HG02623 (cell line): ENCODE results near the gene RHBDL1.

ENCODE experiments used
- ATAC-seq: cut with Tn5 transposase; IDR thresholded peaks from one replicate; pipeline ENCODE4 v1.9.1; 2021; ENCODE audit warnings: moderate library complexity; ENCODE audit not compliant: unreplicated experiment

RHBDL1 gene

DNA sequence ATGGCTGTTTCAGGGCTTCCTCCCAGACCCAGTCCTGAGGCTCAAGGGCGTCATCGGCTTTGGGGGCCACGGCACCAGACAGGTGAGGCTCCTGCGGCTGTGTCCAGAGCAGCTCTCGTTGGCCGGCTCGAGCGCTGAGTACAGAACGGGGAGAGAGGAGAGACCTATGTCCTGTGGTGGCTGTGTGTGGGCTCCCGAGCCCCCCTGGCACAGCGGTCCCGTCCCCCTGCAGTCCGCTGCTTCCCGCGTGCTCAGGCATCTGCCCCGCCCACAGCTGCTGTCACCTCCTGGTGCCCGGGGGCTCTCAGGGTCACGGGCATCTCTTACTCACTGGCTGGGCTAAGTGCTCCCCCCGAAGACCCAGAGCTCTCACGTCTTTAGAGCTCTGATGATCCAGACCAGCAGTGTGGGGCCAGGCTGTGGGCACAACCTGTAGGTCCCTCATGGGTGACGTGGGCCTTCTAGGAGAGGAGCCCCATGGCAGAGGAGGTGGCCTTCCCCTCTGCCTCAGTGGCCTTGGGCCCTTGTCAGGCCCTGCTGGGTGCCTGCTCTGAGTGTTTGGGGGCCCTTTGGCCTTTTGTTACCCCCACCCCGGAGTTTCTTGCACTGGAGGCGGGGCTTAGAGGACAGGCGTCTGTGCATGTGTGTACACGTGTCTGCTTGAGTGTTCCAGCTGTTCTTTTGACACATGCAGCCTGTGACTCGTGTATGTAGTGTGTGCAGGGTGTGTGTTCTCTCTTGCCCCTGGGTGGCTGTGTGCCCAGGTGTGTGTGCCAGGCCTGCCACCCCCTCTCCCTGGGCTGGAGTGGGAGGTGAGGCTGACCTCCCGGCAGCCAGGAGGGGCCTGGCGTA, 22.8 kb upstream of the RHBDL1 start:
- ATAC-seq, result no peak

DNA sequence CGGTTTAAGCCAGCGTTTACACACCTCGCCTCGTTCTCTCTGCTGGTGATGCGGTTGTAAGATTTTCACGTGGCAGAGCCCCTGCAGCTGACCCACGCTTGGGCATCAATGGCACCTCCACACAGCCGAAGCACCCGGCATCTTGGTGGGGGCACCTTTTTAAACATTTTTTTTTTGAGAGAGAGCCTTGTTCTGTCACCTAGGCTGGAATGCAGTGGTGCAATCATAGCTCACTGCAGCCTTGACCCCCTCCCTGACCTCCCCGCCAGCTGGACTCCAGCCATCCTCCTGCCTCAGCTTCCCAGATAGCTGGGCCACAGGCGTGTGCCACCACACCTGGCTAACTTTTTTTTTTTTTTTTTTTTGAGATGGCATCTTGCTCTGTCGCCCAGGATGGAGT, 21.4 kb upstream of the RHBDL1 start:
- ATAC-seq, result no peak

DNA sequence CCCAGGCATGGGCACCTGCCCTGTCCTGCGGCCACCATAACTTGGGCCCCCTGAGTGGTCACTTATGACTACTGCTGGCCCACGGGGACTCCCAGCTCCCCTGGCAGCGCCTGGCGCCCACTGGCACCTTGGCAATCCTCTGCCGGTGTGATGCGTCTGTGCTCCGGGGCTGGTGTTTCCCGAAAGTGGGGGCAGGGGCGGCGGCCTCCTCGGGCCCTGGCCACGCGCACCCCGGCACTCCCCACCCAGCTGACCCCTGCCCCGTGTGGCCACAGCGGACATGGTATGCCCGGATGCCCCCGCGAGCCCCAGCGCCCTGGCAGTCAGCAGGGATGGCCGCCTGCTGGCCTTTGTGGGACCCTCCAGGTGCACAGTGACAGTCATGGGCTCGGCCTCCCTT, 18.0 kb upstream of the RHBDL1 start:
- ATAC-seq, result no peak

DNA sequence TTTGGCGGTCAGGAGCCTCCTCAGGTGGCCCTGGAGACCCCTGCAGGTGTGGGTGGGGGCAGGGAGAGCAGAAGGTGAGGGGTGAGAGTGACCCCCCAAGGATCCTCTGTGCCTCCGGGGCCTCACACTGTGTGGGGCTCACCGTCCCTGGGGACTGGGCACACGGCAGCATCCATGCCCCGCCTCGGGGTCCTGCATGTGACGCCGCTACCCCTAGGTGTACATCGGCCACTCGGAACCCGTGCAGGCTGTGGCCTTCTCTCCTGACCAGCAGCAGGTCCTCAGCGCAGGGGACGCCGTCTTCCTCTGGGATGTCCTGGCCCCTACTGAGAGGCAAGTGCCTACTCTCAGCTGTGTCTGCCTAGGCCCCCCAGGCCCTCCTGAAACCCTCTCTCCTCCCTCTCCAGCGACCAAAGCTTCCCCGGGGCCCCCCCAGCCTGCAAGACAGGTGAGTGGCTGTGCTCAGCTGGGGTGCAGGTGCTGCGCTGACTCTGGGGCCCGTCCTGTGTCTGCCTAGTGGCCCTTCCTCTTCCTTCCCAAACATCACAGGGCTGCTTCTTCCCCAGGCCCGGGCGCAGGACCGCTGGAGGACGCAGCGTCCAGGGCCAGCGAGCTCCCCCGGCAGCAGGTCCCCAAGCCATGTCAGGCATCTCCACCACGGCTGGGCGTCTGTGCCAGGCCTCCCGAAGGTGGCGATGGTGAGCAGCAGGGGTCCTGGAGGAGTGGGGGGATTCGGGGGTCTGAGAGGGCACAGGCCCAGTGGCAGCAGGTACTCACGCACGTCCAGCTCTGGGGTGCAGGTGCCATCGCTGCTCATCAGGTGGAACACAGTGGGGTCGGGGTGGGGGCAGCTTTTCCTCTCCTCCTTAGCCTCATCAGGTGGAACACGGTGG, 16.5 kb upstream of the RHBDL1 start:
- no peak for ATAC-seq

DNA sequence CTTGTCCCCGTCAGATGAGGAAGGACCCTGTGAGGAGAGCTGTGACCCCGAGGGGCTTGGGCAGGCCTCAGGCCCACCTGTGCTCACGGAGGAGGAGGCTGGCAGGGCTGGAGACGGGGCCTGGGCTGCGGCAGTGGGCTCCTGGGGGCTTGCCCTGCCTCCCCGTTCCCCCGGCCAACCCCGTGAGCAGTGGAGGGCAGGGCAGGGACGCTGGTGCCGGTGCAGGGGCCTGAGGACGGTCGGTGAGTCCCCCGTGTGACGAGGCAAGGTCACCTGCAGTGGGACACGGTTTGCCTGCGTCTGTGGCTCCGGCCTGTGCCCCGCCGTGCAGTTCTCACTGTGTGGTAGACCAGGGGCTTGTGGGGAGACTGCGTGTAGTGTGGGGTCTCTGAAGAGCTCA, 15.9 kb upstream of the RHBDL1 start:
- ATAC-seq, result no peak

DNA sequence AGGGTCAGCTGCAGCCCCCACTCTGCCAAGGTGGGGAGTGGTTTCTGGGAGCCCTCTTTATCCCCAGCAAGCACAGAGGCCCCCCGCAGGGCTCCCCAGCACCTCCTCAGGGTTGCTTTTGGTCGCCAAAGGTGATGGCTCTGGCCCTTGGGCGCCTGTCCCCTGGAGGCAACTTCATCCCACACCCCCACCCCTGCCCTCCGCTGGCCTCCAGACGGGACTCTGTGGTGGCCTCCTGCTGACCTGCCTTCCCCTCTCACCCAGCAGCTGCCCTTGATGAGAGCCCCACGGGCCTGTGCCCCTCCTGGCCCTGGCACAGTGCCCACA, 15.4 kb upstream of the RHBDL1 start:
- ATAC-seq, result no peak

DNA sequence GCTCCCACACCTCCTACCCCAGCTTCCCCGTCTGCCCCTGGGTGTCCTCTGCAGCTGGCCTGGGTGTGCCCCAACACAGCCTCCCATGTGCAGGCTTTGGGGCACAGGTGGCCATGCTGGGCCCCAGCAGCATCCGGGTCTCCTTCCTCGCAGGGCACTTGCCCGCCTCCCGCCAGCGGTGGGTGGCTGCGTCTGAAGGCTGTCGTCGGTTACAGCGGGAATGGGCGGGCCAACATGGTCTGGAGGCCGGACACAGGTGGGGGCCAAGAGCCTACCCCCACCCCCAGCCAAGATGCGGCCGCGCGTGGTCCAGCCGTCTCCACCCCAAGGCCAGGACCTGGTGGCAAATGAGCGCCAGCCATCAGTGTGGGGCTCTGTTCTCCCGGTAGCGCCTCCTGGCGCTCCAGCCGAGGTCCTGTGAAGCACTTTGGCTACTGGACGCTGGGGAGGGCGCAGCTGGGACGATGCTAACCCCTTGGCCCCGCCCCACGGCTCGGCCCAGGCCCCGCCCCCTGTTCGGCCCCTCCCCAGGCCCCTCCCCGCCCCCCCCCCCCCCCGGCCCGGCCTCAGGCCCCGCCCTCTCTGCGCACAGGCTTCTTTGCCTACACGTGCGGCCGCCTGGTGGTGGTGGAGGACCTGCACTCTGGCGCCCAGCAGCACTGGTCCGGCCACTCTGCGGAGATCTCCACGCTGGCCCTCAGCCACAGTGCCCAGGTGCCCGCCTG, 14.8 kb upstream of the RHBDL1 start:
- ATAC-seq, result no peak

DNA sequence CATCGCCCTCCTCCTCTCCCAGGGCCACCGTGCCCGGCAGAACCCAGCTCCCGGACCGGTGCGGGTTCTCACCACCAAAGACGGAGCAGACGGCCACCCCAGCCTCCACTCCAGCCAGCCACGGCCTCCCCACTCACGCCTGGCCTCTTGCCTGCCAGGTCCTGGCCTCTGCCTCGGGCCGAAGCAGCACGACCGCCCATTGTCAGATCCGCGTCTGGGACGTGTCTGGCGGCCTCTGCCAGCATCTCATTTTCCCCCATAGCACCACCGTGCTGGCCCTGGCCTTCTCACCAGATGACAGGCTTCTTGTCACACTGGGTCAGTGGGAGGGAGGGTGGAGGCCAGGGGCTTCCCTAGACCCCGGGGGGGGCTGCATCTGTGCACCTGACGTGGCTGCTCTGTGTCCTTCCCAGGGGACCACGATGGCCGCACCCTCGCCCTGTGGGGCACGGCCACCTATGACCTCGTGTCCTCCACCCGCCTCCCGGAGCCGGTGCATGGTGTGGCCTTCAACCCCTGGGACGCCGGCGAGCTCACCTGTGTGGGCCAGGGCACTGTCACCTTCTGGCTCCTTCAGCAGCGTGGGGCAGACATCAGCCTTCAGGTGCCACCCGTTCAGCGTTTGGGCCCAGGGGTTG, 14.2 kb upstream of the RHBDL1 start:
- ATAC-seq, result no peak

DNA sequence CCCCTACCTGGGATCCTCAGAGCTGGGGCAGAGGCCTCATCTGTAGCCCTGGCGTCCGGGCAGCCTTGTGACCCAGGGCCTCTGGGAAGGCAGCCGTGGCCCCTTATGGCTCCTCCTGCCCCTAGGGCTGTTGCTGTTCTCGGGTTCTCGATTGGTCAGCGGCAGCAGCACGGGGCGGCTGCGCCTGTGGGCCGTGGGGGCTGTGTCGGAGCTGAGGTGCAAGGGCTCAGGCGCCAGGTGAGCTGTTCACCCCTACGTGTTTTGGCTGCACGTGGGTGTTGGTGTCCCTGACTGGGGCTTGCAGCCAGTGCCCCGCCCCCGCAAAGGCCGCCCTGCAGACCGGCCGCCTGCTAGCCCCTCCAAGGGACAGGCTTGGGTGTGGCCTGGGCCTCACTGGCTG, 13.4 kb upstream of the RHBDL1 start:
- ATAC-seq, result no peak

DNA sequence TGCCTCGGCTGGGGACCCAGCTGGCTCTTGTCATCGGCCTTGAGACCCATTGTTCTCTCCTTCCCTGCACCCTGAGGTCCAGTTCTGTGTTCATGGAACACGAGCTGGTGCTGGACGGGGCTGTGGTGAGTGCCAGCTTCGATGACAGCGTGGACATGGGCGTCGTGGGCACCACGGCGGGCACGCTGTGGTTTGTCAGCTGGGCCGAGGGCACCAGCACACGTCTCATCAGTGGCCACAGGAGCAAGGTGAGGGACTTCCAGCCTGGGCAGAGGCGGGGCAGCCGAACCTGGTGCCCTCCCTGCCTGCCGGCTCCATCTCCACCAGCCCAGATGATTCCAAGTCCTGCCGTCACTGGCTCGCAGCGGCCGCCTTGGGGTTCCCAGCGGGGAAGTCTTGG, 12.9 kb upstream of the RHBDL1 start:
- no peak for ATAC-seq

DNA sequence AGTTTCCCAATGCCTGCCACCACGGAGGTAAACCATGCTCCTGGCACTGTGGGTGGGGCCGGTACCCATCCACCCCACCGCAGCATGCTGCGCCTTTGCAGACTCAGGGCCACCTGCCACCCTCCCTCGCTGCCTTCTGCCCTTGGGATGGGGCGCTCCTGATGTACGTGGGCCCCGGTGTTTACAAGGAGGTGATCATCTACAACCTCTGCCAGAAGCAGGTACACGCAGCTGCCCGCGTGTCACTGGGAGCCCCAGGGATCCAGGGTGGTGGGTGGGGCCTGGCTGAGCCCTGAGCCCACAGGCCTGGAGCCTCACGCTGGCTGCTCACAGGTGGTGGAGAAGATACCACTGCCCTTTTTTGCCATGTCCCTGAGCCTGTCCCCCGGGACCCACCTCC, 8.9 kb upstream of the RHBDL1 start:
- no peak for ATAC-seq

DNA sequence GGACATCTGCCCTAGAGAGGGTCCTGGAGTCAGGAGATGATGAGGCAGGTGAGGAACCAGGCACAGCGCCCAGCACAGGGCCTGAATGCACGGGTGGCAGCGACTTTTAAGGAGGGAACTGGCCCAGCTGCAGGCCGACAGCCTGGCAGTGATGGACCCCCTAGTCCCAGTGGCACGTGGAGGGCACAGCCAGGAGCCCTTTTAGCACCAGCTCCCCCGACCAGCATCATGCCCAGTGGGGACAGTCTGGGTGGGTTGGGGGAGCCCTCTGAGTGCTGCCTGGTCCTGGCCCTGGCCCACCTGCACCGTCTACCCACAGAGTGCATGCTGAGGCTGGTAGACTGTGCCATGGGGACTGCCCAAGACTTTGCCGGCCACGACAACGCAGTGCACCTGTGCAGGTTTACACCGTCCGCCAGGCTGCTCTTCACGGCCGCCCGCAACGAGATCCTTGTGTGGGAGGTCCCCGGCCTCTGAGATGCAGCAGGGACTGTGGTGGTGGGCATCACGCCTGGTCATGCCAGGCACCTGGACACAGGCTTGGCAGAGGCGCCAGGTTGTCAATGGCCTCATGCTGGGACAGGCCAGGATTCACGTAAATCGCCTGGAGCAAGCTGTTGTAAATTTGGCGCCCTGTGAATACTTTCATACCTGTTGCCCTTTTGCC, 8.2 kb upstream of the RHBDL1 start:
- no peak for ATAC-seq

DNA sequence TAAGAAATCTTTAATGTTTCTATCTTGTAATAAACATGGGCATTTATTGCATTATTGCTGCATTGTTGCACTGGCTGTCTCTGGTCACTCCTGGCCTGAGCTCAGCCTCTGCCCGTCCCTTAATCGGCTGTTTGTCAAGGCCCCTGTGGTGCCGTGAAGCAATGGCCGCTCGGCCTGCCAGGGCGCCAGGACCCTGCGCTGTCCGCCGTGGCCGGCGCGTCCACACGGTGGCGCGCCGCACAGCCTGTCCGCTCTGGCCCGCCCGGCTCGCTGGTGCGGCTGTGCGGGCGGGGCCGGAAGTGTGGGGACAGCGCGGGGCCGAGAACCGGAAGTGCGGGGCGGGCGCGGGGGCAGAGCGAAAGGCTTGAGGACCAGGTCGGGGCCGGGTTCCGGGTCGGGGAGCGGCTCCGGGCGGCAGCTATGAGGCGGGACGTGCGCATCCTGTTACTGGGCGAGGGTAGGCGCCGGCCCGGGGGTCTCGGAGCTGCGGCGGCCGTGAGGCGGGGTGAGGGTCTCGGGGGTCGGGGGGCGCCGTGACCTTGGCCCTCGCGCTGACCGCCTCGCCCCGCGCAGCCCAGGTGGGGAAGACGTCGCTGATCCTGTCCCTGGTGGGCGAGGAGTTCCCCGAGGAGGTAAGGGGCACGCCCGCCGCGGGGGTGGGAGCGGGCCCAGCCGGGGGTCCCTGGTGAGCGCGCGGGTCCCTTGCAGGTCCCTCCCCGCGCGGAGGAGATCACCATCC, 7.5 kb upstream of the RHBDL1 start, which contains the start of gene RHOT2:
TSS of gene RHOT2 (plus strand) at position 353 of the 739 bp plus-strand sequence. CDS start at position 421, 68 bp downstream.
- peak; percentile 75 for ATAC-seq

DNA sequence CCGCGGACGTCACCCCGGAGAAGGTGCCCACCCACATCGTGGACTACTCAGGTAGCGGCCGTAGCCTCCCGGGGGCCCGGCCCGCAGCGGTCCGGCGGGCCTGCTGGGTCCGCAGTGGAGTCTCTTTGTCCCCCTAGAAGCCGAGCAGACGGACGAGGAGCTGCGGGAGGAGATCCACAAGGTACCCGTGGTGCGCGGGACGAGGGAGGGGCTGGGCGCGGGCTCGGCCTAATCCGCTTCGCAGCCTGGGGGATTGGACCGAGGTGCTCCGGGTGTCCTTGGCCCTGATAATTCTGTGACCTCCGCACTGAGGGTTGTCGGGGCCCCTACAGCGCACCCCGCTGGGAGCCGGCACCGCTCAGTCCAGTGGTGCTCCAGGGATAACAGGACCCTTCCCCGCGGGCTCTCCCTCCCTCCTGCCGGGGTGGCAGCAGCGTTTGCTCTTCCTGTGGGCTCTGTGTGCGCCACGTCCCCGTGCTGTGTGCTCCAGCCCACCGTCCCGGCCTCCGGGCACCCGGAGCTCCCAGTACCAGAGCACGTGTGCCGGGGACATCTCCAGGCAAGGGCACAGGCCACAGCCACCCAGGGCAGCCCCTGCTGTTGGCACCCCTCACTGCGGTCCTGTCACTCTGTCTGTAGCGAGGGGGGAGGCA, 6.8 kb upstream of the RHBDL1 start:
- peak; percentile 10 for ATAC-seq

DNA sequence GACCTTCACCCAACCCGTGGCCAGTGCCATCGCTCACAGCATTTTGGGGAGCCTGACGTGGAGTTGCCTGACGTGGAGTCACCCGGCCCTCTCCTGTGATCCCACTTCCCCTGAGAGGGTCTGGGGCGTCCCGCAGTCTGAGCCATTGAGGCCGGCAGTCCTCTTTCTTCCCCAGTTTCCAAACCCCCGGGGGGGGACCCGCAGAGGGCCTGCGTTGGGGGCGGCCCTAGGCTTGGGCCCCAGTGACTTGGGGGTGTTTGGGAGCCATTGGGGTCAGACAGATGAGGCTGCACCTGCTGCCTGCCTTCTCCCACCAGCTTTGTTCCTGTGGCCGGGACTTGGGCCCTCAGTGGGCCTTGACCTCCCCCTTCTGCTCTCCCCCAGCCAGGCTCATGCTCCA, 5.8 kb upstream of the RHBDL1 start:
- ATAC-seq, result no peak

DNA sequence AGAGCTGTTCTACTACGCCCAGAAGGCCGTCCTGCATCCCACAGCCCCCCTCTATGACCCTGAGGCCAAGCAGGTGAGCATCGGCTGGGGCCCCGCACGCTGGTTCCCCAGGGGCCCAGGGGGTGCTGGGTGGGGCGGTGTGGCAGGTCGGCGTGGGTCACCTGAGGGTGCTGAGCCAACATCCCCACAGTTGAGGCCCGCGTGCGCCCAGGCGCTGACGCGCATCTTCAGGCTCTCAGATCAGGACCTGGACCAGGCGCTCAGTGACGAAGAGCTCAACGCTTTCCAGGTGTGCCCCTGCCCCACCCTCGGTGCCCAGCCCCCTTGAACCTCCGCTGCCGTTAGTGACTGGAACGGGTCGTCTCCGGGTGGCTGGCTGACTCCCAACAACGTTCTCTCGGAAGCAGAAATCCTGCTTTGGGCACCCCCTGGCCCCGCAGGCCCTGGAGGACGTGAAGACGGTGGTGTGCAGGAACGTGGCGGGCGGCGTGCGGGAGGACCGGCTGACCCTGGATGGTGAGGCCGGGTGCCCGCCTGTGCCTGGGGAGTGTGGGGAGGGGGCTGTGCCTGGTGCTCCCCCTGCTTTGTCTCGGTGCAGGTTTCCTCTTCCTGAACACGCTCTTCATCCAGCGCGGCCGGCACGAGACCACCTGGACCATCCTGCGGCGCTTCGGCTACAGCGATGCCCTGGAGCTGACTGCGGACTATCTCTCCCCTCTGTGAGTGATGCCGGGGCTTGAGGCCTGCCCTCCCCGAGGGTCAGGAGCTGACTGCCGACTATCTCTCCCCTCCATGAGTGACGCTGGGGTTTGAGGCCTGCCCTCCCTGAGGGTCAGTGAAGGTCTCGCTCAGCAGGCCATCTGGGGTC, 4.8 kb upstream of the RHBDL1 start:
- no peak for ATAC-seq

DNA sequence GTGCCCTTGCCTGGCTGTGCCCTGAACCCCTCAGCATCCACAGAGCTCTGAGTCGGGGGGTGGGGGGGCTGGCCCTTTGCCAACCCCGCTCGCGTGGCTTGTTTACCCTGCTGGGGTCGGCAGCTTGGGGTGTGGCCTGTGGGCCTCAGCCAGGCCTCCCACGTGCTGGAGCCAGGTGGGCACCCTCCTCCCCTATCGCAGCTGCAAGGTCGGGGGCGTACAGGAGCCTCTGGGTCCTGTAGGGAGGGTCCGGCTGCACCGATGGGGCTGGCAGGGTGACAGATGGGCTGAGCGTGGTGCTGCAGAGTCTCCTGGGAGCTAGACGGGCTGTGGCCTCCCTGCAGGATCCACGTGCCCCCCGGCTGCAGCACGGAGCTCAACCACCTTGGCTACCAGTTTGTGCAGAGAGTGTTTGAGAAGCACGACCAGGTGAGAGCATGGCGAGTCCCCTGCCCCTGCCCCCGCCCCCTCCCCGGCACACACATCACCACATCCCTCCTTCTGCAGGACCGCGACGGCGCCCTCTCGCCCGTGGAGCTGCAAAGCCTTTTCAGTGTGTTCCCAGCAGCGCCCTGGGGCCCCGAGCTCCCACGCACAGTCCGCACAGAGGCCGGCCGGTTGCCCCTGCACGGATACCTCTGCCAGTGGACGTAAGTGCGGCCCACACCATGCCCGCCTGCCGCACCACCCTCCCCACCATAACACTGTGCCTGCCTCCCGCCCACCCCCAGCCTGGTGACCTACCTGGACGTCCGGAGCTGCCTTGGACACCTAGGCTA, 3.9 kb upstream of the RHBDL1 start:
- no peak for ATAC-seq

DNA sequence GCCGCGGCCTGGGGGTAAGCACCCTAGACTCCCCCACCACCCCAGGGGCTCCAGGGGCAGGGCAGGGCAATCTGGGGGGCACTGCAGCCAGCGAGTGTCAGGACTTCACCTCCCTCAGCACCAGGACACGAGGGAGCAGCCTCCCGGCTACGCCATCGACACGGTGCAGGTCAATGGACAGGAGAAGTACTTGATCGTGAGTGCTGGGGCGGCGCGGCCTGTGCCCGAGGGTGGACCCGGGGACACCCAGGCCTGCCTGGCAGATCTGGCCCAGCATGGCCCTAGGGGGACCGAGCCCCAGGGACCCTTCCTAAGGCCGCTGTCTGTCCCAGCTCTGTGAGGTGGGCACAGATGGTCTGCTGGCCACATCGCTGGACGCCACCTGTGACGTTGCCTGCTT, 3.1 kb upstream of the RHBDL1 start:
- no peak for ATAC-seq
